GM23248 (cell line): Measurements from ENCODE around the gene C16orf95. TPM values are rescaled to one million over a fixed set of nuclear protein-coding genes. Genes with fewer than 3 reads are reported as not detected.

Experiments used
- DNase-seq: peaks from one replicate; pipeline ENCODE4 v3.0.0-alpha.2; 2015
- H2AFZ ChIP-seq: fragments of 200-600 bp; sonication (generic); 2 replicates; pipeline ENCODE4 v1.6.1; 2016; ENCODE audit warnings: antibody characterized with exemption
- H3F3A ChIP-seq: fragments of 200-600 bp; sonication (generic); 2 replicates; pipeline ENCODE4 v1.6.1; 2016; ENCODE audit warnings: mild to moderate bottlenecking, antibody characterized with exemption, mixed run types; ENCODE audit not compliant: insufficient read depth
- H3K27ac ChIP-seq: fragments of 200-600 bp; sonication (generic); 2 replicates; pipeline ENCODE4 v1.5.1; 2016; ENCODE audit warnings: mild to moderate bottlenecking
- H3K27me3 ChIP-seq: fragments of 200-600 bp; sonication (generic); replicated peaks from 2 replicates; pipeline ENCODE4 v1.6.1; 2016; ENCODE audit warnings: mild to moderate bottlenecking; ENCODE audit not compliant: insufficient read depth
- H3K36me3 ChIP-seq: fragments of 200-600 bp; sonication (generic); 2 replicates; pipeline ENCODE4 v1.6.1; 2016; ENCODE audit warnings: low read depth, mild to moderate bottlenecking
- H3K4me1 ChIP-seq: fragments of 200-600 bp; sonication (generic); 2 replicates; pipeline ENCODE4 v1.6.1; 2016; ENCODE audit warnings: mild to moderate bottlenecking; ENCODE audit not compliant: insufficient read depth
- H3K4me2 ChIP-seq: fragments of 200-600 bp; sonication (generic); one replicate; pipeline ENCODE4 v1.6.1; 2016; ENCODE audit warnings: mild to moderate bottlenecking; ENCODE audit not compliant: unreplicated experiment
- H3K4me3 ChIP-seq: fragments of 200-600 bp; sonication (generic); 2 replicates; pipeline ENCODE4 v1.5.1; 2016; ENCODE audit warnings: mild to moderate bottlenecking
- H3K79me2 ChIP-seq: fragments of 200-600 bp; sonication (generic); 2 replicates; pipeline ENCODE4 v1.6.1; 2016; ENCODE audit warnings: mild to moderate bottlenecking; ENCODE audit not compliant: insufficient read depth
- H3K9ac ChIP-seq: fragments of 200-600 bp; sonication (generic); 2 replicates; pipeline ENCODE4 v1.6.1; 2016; ENCODE audit warnings: mild to moderate bottlenecking
- H3K9me2 ChIP-seq: fragments of 200-600 bp; sonication (generic); 2 replicates; pipeline ENCODE4 v1.6.1; 2016; ENCODE audit warnings: mixed run types, mild to moderate bottlenecking, moderate library complexity; ENCODE audit not compliant: insufficient read depth
- H3K9me3 ChIP-seq: fragments of 200-600 bp; sonication (generic); one replicate; pipeline ENCODE4 v1.6.1; 2017; ENCODE audit warnings: low read depth
- H4K20me1 ChIP-seq: fragments of 200-600 bp; sonication (generic); 2 replicates; pipeline ENCODE4 v1.6.0; 2016; ENCODE audit not compliant: insufficient read depth
- EZH2 ChIP-seq: fragments of 200-600 bp; sonication (generic); IDR thresholded peaks from 2 replicates; pipeline ENCODE4 v1.6.1; 2018; ENCODE audit warnings: antibody characterized with exemption, mild to moderate bottlenecking; ENCODE audit not compliant: insufficient read depth, poor library complexity, severe bottlenecking
- EZH2phosphoT487 ChIP-seq: fragments of 200-600 bp; sonication (generic); IDR thresholded peaks from 2 replicates; pipeline ENCODE4 v1.6.1; 2018; ENCODE audit warnings: antibody characterized with exemption, moderate library complexity, mild to moderate bottlenecking, low read depth; ENCODE audit not compliant: insufficient read depth
- WGBS, 2 experiments: methylation state at CpG; one replicate each; pipeline ENCODE4 v1.1.6; 2015 to 2017; ENCODE audit warnings: low lambda C conversion rate in 2 of 2, low coverage in 1 of 2; ENCODE audit errors: missing lambda C conversion rate in 2 of 2; 5-methylcytosine and 5-hydroxymethylcytosine counted together
- in situ Hi-C: fragments of 300-500 bp; cut with MboI; formaldehyde crosslinking; loops from 2 replicates; pipeline ENCODE4 v1.15.0; 2020
- polyA plus RNA-seq: library from polyadenylated mRNA; unstranded; fragments of >200 nt; fragmentation: Nextera tagmentation; extraction: Ambion mirVana; gene quantifications from 2 replicates; pipeline ENCODE4 v1.2.1, GENCODE V29; 2016
- total RNA-seq: library from RNA; depleted of rRNA; stranded (reverse); fragments of >200 nt; shearing (Covaris generic); gene quantifications from 2 replicates; pipeline ENCODE4 v1.2.3, GENCODE V29; 2014

Gene C16orf95
- total and polyA plus RNA-seq, 2 experiments from 2014 or later = 5.1 to 9.2 TPM

GRCh38 chr16:87311387-87311786 is 5.8 kb downstream of the C16orf95 start:
- no peak overlapping the region for H3K4me2 ChIP-seq
- no peak for TF ChIP-seq EZH2phosphoT487
- no peaks in the 10 kb centered on the region for H3K9me2 ChIP-seq
- DNase-seq = no peak
- peaks cover 3% of the 10 kb centered on the region; the same call in 1 of the 2 replicates for H3F3A ChIP-seq
- H3K27me3 ChIP-seq = no peaks in the 10 kb centered on the region
- no peak overlapping the region for H3K27ac ChIP-seq
- no peaks in the 10 kb centered on the region for H3K4me1 ChIP-seq
- no peak overlapping the region for H3K9ac ChIP-seq
- H3K4me3 ChIP-seq = no peak overlapping the region
- no peaks in the 10 kb centered on the region for H3K9me3 ChIP-seq
- H3K36me3 ChIP-seq = no peaks in the 10 kb centered on the region
- no peaks in the 10 kb centered on the region for H4K20me1 ChIP-seq
- in situ Hi-C loops = no loop called here
- no peaks in the 10 kb centered on the region for H3K79me2 ChIP-seq
- 87 to 91% methylated on average over 5 of the region's 5 CpGs for WGBS, 2 experiments
- no peak overlapping the region for H2AFZ ChIP-seq

- WGBS, 2 experiments = 81 to 88% methylated on average over 5 to 7 of the region's 7 CpGs
These were observed 6.6 kb downstream of the C16orf95 start for GRCh38 chr16:87310610-87311009.

GRCh38 chr16:87309620-87310525 is 7.3 kb downstream of the C16orf95 start:
- Histone ChIP-seq H3K9ac (no peak overlapping the region), H2AFZ (no peak overlapping the region), H3K79me2 (no peaks in the 10 kb centered on the region), H3K9me2 (no peaks in the 10 kb centered on the region), H3K9me3 (no peaks in the 10 kb centered on the region), H3F3A (no peaks in the 10 kb centered on the region), H3K4me3 (no peak overlapping the region), H3K27me3 (no peaks in the 10 kb centered on the region), H3K36me3 (no peaks in the 10 kb centered on the region), H4K20me1 (no peaks in the 10 kb centered on the region), H3K27ac (no peak overlapping the region), H3K4me1 (no peaks in the 10 kb centered on the region), H3K4me2 (no peak overlapping the region)
- in situ Hi-C loops = no loop called here
- no peak for DNase-seq
- TF ChIP-seq EZH2 (no peak), EZH2phosphoT487 (no peak)
- 80% methylated on average over 5 of the region's 5 CpGs for WGBS, 2 experiments

More at GRCh38 chr16:87310610-87311009, 6.6 kb downstream of the C16orf95 start:
- H3K9ac ChIP-seq = no peak overlapping the region
- no peak for DNase-seq
- H2AFZ ChIP-seq = no peak overlapping the region
- in situ Hi-C loops = no loop called here
- TF ChIP-seq EZH2 = no peak
- no peak for TF ChIP-seq EZH2phosphoT487
- H3K79me2 ChIP-seq = no peaks in the 10 kb centered on the region
- H3K9me2 ChIP-seq = no peaks in the 10 kb centered on the region
- H3K27ac ChIP-seq = no peak overlapping the region
- H3K4me2 ChIP-seq = no peak overlapping the region
- no peak overlapping the region for H3K4me3 ChIP-seq
- no peaks in the 10 kb centered on the region for H3K27me3 ChIP-seq
- no peaks in the 10 kb centered on the region for H3K9me3 ChIP-seq
- H3K36me3 ChIP-seq = no peaks in the 10 kb centered on the region
- no peaks in the 10 kb centered on the region for H4K20me1 ChIP-seq
- H3K4me1 ChIP-seq = no peaks in the 10 kb centered on the region
- no peaks in the 10 kb centered on the region for H3F3A ChIP-seq

GRCh38 chr16:87308826-87309225 is 8.4 kb downstream of the C16orf95 start:
- Histone ChIP-seq H3K4me3 (no peak overlapping the region), H3K27ac (no peak overlapping the region), H4K20me1 (no peaks in the 10 kb centered on the region), H3K4me1 (no peaks in the 10 kb centered on the region), H3K9me3 (no peaks in the 10 kb centered on the region), H3K4me2 (no peak overlapping the region), H3K79me2 (no peaks in the 10 kb centered on the region), H3K36me3 (no peaks in the 10 kb centered on the region), H3K9ac (no peak overlapping the region), H2AFZ (no peak overlapping the region), H3F3A (no peaks in the 10 kb centered on the region), H3K9me2 (no peaks in the 10 kb centered on the region), H3K27me3 (no peaks in the 10 kb centered on the region)
- in situ Hi-C loops = no loop called here
- DNase-seq = no peak
- 80 to 86% methylated on average over 4 of the region's 4 CpGs for WGBS, 2 experiments
- TF ChIP-seq EZH2phosphoT487 (no peak), EZH2 (no peak)

- no peak overlapping the region for H3K4me2 ChIP-seq
- no peaks in the 10 kb centered on the region for H3K9me3 ChIP-seq
- no peaks in the 10 kb centered on the region for H3F3A ChIP-seq
- no peak overlapping the region for H3K9ac ChIP-seq
- H2AFZ ChIP-seq = no peak overlapping the region
- in situ Hi-C loops = no loop called here
- H3K36me3 ChIP-seq = no peaks in the 10 kb centered on the region
- H3K27ac ChIP-seq = no peak overlapping the region
- H3K27me3 ChIP-seq = no peaks in the 10 kb centered on the region
- TF ChIP-seq EZH2 (no peak), EZH2phosphoT487 (no peak)
- H3K4me3 ChIP-seq = no peak overlapping the region
- no peaks in the 10 kb centered on the region for H4K20me1 ChIP-seq
- no peaks in the 10 kb centered on the region for H3K9me2 ChIP-seq
- no peaks in the 10 kb centered on the region for H3K4me1 ChIP-seq
- DNase-seq = no peak
- 60 to 71% methylated on average over 3 of the region's 3 CpGs for WGBS, 2 experiments
- no peaks in the 10 kb centered on the region for H3K79me2 ChIP-seq
These were observed 10.7 kb downstream of the C16orf95 start for GRCh38 chr16:87306516-87306915.
